ENCODE measurements around the gene OR7C1. TPM values are rescaled to one million over a fixed set of nuclear protein-coding genes. Genes with fewer than 3 reads are reported as not detected.

Gene OR7C1
- total RNA-seq, 1 experiment from 2014 or later, result not detected

DNA sequence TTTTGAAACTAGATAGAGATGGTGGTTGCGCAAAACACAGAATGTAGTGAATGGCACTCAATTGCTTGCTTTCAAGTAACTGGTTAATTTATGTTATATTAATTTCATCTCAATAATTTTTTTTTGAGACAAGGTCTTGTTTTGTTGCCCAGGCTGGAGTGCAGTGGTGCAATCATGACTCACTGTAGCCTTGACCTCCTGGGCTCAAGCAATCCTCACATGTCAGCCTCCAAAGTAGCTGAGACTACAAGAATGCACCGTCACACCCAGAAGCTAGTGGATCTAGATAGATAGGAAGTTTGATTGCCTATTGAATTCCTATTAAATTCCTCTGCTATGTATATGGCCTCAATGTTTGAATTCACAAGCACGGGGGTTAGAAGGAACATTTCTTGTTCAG is 30.2 kb downstream of the OR7C1 start:
- TF ChIP-seq CREM (CRISPR knock-in tag; IDR thresholded peaks at IDR 0.05) (no peak), OVOL2 (CRISPR knock-in tag; IDR thresholded peaks at IDR 0.05; ENCODE audit: borderline replicate concordance) (no peak), SMAD4 (CRISPR knock-in tag; IDR thresholded peaks at IDR 0.05) (no peak), ZBTB43 (CRISPR knock-in tag; IDR thresholded peaks at IDR 0.05) (no peak), ZNF121 (CRISPR knock-in tag; IDR thresholded peaks at IDR 0.05) (no peak), GRHL2 (CRISPR knock-in tag; IDR thresholded peaks at IDR 0.05; ENCODE audit: insufficient replicate concordance, severe bottlenecking) (no peak), MYBL2 (CRISPR knock-in tag; IDR thresholded peaks at IDR 0.05) (no peak), NR3C1 (CRISPR knock-in tag; conservative IDR thresholded peaks at IDR 0.05; ENCODE audit: low read depth) (no peak), ZNF232 (CRISPR knock-in tag; IDR thresholded peaks at IDR 0.05) (no peak), PREB (CRISPR knock-in tag; IDR thresholded peaks at IDR 0.05; ENCODE audit: borderline replicate concordance) (no peak), ATF1 (CRISPR knock-in tag; IDR thresholded peaks at IDR 0.05) (no peak), TCF7 (CRISPR knock-in tag; IDR thresholded peaks at IDR 0.05; ENCODE audit: low read depth) (no peak), GABPB1 (CRISPR knock-in tag; IDR thresholded peaks at IDR 0.05) (no peak), ZNF512 (CRISPR knock-in tag; IDR thresholded peaks at IDR 0.05; ENCODE audit: borderline replicate concordance) (no peak), TP53 (CRISPR knock-in tag; IDR thresholded peaks at IDR 0.05) (no peak), NR2C2 (CRISPR knock-in tag; IDR thresholded peaks at IDR 0.05) (no peak), ETV6 (CRISPR knock-in tag; IDR thresholded peaks at IDR 0.05) (no peak)
- TF ChIP-seq, protein P1, sequence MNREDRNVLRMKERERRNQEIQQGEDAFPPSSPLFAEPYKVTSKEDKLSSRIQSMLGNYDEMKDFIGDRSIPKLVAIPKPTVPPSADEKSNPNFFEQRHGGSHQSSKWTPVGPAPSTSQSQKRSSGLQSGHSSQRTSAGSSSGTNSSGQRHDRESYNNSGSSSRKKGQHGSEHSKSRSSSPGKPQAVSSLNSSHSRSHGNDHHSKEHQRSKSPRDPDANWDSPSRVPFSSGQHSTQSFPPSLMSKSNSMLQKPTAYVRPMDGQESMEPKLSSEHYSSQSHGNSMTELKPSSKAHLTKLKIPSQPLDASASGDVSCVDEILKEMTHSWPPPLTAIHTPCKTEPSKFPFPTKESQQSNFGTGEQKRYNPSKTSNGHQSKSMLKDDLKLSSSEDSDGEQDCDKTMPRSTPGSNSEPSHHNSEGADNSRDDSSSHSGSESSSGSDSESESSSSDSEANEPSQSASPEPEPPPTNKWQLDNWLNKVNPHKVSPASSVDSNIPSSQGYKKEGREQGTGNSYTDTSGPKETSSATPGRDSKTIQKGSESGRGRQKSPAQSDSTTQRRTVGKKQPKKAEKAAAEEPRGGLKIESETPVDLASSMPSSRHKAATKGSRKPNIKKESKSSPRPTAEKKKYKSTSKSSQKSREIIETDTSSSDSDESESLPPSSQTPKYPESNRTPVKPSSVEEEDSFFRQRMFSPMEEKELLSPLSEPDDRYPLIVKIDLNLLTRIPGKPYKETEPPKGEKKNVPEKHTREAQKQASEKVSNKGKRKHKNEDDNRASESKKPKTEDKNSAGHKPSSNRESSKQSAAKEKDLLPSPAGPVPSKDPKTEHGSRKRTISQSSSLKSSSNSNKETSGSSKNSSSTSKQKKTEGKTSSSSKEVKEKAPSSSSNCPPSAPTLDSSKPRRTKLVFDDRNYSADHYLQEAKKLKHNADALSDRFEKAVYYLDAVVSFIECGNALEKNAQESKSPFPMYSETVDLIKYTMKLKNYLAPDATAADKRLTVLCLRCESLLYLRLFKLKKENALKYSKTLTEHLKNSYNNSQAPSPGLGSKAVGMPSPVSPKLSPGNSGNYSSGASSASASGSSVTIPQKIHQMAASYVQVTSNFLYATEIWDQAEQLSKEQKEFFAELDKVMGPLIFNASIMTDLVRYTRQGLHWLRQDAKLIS (CRISPR knock-in tag; IDR thresholded peaks at IDR 0.05; ENCODE audit: borderline replicate concordance), result no peak
- CTCF ChIA-PET, result interaction anchor here (1.7 kb wide), 1 partner anchor 19 kb away, joined by 9 read pairs; no protein-coding TSS in a partner anchor
- ATAC-seq (no peak), DNase-seq (ENCODE audit: low spot score) (no peak)
- Mint-ChIP-seq H3K4me3 (no peak overlapping the region), H3K27me3 (ENCODE audit: low read depth) (no peaks in the 10 kb centered on the region; the same call in 1 of the 2 replicates), H3K27ac (no peak overlapping the region), H3K4me1 (peaks cover 17% of the 10 kb centered on the region), H3K36me3 (no peaks in the 10 kb centered on the region), H3K9me3 (peaks cover 3% of the 10 kb centered on the region)
- POLR2A ChIA-PET, result no interaction called here

DNA sequence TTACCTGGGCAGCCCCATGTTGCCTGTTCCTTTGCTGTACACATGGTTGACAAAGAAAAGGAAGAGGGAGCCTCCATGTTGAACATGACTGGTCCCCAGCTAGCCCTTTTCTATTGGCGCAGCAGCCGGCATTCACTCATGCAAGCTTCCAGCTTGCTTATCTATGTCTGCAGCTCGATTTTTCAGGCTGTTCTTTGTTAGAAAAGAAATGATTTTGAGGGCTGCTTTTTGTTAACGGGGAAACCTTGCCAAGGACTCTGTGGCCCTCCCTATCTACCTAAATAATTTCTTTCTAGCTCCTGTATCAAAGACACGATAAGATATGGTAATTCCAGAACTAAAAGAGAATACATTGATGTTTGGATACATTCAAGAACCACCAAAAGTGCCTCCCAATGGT is 36.2 kb downstream of the OR7C1 start:
- Mint-ChIP-seq H3K4me3 (no peak overlapping the region), H3K4me1 (peaks cover 6% of the 10 kb centered on the region), H3K9me3 (no peaks in the 10 kb centered on the region), H3K36me3 (no peaks in the 10 kb centered on the region), H3K27ac (no peak overlapping the region), H3K27me3 (ENCODE audit: low read depth) (no peaks in the 10 kb centered on the region; the same call in 1 of the 2 replicates)
- DNase-seq (ENCODE audit: low spot score), result no peak
- POLR2A ChIA-PET, result no interaction called here
- CTCF ChIA-PET, result interaction anchor here (2.9 kb wide), 1 partner anchor 13 kb away, joined by 18 read pairs; no protein-coding TSS in a partner anchor
- TF ChIP-seq ATF3 (CRISPR knock-in tag; conservative IDR thresholded peaks at IDR 0.05) (no peak), HMGA2 (CRISPR knock-in tag; IDR thresholded peaks at IDR 0.05) (no peak), USF1 (CRISPR knock-in tag; IDR thresholded peaks at IDR 0.05) (no peak), ZNF317 (CRISPR knock-in tag; IDR thresholded peaks at IDR 0.05; ENCODE audit: borderline replicate concordance, low read depth) (no peak)
- ATAC-seq, result no peak

Data from WTC11 (cell line).